Measurements from ENCODE around the gene CATSPER1. TPM values are rescaled to one million over a fixed set of nuclear protein-coding genes. Genes with fewer than 3 reads are reported as not detected.

CATSPER1 gene
- polyA plus RNA-seq, 10 donors = 0.10 to 0.26 (median 0.22) TPM; not detected in 4

DNA sequence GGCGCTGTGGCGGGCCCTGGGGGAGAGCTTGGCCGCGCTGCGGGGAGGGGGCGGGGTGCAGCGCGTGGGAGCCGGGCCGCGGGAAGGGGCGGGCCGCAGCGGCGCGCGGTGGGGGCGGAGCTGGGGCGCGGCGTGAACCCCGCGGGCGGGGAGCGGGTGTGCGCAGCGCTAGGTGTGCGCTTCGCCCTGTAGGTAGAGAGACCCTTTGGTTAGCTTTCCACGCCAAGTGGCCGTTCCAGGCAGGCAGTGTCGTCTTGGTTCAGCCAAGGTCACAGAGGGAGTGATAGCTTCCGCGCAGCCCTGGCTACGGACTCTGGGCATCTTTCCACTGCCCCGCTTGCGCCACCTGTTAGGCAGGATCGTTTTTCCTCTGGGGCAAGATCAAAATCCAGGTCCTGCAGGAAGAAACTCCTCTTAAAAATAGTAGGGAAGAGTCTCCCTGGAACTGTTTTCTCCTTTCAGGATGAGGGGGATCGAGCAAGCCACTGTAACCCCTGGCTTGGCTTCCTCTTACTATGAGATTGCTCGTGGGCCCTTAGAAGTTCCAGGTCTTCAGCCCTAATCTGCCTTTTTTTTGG lies 23.5 kb downstream of the CATSPER1 start:
- DNase-seq = no peak

DNA sequence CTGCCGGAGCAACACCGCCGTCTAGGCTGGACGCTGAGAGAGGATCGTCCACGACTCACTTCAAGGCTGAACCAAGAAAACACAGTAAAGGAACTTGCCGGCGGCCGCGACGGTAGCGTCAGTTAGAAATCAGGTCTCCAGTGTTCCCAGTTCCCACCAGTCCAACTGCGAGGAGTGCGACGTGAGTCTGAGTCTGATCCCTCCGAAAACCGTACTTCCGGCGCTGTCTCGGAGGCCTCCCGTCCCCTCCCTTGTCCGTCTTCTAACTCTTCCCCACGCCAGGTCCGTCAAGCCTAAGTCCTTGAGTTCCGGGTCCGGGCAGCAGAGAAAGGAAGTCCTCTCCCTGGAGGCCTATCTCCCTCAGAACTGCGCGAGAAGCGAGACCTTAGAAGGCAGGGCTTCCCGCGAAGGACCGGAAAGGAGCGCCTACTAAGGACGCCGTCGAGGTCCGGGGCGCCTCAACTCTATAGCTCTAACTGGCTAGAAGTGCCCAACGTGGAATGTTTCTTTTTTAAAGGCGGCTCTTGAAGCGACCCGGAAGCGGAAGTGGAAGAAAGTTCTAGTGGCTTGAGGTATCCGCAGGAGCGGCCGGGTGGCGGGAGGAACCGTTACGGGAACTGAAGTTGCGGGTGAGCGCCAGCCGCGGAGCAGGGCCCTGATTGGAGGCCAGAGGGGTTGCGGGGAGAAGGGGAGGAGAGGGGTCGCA lies 24.2 kb downstream of the CATSPER1 start, which contains the start of the genes BANF1 and EIF1AD:
Gene BANF1 (plus strand): TSS at position 562 of the 706 bp plus-strand sequence. CDS start 748 bp downstream, outside the sequence.
Gene EIF1AD (minus strand): TSS at position 216 of the 706 bp plus-strand sequence. CDS start 1,768 bp downstream, outside the sequence.
- DNase-seq = peak; percentile 98 to 99 (median 99)

DNA sequence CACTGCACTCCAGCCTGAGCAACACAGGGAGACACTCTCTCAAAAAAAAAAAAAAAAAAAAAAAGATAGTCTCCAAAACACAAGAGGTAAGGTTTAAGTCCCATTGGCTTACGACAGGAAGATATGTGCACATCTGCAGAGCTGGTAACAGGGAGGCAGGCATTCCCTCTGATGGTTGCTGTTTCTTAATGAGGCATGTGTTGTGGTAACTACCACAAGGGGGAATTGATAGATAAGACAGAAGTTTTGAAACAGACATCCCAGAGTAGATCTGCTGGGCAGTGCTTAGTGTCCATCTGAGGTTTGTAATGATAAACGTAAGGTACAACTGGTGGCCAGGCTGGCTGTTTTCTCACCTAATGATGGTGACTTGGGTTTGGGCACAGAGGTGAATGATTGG lies 29.0 kb downstream of the CATSPER1 start:
- DNase-seq = no peak

DNA sequence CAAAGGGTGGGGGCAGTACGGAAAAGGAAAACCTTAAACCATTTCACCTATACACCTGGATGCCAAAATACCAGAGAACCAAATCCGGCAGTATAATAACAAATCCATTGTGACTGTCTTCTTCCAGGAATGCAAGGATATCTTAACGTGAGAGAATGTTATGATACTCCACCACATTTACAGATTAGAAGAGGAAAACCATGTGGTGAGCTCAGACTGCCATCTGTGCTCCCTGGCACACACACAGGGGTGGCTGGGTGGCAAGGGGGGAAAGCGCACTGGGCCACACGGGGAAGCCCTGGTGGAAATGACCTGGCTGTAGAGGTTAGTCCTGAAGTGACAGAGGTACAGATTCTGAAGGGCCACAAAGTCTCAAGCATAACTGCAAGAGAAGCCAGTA lies 34.2 kb downstream of the CATSPER1 start:
- DNase-seq = no peak

DNA sequence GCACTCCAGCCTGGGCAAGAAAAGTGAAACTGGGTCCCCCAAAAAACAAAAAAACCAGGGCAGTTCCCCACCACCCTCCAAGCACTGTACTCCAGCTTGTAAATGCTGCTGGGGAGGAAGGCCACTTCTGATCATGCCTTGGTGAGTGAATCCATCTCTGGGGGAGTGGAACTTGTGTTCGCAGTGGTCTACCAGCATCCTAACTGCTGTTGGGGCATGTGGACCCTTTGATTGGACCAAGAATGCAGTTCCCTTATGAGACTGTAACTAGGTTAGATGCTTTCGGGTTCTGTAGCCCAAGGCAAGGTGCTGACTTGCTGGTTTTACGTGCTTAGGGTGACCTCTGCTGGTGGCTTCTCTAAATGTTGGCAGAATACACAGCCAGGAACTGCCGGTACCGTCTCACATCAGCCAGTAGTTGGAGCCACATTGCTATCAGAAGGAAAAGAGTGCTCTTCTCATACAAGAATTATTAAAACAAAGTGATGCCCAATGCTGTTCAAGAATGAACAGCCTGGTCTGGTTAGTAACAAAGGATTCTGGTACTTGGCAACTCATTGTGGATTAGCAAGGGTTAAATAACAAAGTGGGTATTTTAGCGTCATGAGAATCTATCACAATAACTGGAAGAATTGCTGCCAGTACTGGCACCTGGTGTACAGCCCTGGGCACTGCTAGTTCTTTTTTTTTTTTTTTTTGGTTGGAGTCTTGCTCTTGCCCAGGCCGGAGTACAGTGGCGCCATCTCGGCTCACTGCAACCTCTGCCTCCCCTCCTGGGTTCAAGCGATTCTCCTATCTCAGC lies 37.3 kb downstream of the CATSPER1 start:
- peak; percentile 94 to 96 (median 95) for DNase-seq

DNA sequence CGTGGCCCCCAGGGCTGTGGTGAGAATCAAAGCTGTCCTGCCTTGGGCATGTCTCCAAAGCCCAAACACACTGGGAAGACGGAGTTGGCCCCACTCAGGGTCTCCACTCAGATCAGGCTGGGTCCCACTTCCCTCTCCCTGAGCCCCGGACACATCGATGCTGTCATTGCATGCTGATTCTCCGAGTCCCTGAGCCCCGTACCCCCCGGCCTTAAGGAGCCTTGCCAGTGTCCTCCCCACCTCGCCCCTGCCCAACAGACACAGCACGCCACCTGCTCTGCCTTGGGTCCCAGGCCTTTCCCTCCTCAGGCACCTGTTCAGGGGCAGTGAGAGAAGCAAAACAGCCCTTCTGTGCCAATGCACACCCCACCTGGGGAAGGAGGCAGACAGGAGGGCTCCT lies 38.9 kb downstream of the CATSPER1 start:
- DNase-seq = no peak

DNA sequence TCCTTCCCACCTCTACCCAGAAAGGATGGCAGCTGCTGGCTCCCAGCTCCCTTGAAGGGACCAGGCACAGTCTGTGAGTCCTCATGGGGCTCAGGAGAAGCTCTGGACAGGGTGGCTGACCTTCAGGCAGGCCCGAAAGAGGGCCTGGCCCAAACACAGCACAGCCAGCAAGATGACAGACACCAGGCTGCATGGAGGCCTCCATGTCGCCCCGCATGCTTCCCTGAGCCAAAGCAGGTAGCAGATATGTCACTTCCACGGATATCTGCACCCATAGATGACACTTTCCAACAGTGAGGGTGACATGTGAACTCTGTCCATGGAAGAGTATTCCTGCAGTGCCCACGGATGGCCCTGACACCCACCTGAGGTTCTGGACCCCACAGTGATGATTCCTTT lies 42.7 kb downstream of the CATSPER1 start:
- no peak for DNase-seq

DNA sequence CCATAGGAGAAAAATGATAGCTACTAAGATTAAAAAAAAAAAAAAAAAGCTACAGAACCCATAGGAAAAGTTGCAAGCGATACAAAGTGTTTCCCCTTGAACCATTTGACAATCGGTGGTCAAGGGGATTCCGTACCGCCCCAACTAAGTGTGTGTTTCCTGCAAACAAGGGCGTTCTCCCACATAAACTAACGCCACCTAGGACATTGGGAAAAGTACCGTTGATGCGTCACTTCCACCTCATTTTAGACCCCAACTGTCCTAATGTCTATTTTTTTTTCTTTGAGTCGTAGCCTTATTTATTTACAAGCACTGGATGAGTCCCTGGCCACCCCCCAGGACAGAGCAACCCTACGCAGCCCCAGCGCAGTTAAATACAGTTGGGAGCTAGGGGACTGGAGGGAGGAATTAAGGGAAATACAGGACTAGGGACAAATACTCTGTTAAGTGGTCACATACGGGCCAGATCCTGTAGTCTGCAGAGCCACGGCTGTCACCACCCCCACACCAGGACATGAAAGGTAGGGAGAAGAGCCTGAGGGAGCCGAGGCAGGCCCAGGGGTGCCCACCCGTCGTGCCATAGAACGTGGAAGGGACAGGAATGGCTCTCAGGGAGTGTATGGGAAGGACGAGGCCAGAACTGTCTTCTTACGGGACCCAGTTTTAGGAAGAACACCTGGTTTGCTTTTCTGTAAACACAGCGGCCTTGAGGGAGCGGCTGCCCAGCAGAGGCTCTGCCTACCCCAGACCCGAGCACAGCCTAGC lies 43.3 kb downstream of the CATSPER1 start:
- no peak for DNase-seq

DNA sequence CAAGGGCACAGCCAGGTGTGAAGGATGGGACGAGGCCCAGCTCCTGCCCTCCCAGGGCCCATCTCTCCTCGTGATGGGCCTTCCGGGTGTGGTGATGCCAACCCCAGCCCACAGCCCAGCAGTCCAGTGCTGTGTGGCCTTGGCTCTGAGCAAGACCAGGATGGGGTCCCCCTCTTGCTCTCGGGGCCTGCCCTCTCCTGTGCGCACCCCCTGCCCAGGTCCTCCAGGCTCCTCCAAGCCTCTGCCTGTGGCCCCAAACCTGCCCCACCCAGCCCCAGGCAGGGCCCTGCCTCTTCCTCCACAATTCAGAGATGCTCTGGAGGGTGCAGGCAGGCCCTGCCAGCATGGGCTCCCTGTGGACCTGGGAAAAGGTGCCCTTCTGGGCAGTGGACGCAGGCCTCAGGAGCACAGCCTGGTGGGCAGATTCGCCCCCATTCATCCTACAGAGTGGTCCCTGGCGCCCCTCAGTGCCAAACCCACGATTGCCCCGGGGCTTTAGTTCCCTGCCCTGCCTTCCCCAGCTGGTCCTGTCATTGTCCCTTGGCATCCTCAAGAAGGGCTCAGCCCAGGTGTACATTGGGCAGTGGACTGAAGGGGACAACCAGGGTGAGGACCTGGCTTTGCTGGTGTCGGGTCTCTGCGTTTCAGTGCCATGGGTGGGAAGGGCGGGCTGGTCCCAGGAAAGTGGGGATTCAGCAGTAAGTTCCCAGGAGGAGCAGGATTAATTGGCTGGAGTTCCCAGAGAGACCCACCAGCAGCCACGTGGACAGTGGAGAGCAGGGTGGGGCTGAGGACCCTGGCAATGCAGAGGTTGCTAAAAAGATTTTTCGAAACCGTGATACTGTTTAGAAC lies 44.1 kb downstream of the CATSPER1 start:
- no peak for DNase-seq

DNA sequence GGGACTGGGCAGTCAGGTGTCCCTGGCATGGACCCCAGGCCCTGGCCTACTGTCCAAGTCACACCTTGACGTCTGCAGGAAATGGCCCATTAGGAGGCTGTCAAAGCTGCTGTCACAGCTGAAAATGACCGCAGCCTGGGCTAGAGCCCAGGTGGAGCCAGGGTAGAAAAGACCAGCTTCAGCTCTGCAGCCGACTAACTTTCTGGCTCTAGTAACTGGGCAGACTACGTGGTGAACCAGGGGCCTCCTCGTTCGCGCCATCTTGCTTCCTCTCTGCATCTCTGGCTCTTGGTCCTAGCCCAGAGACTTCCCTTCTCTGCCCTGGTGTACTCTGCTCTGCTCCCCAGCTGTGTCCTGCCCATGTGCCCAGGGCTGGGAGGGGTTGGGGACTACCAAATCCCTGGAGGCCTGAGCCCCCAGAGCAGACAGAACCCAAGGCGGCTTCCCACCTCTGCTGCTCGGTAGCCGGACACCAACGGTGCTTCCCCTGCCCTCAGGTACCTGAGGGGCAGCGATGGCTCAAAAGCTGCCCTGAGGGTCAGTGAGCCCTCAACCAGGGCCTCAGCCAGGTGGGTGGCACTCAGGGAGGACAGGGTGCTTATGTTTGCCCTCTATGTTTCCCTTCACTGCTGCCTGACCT lies 45.1 kb downstream of the CATSPER1 start:
- no peak for DNase-seq

DNA sequence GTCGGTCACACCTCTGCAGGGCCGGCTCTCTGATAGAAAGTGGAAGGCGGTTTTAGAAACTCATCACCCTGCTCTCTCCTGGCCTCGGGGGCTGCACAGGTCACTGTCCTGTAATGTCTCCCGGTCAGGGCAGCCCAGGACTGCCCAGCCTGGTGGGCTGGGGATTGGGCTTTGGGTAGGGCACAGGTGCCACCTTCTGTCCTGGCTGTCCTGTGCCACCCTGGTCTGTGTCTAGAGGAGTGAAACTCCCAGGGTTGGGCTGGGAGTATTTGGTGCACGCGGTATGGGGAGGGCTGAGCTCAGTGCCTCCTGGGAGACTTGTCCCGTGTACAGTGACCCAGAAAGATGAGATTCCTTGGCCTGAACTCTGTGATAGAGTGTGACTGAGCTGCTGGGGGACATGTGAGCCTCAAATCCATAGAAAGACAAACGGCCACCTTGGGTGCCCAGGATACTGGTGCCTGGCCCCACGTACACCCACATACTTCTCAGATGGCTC lies 47.0 kb downstream of the CATSPER1 start:
- no peak for DNase-seq

DNA sequence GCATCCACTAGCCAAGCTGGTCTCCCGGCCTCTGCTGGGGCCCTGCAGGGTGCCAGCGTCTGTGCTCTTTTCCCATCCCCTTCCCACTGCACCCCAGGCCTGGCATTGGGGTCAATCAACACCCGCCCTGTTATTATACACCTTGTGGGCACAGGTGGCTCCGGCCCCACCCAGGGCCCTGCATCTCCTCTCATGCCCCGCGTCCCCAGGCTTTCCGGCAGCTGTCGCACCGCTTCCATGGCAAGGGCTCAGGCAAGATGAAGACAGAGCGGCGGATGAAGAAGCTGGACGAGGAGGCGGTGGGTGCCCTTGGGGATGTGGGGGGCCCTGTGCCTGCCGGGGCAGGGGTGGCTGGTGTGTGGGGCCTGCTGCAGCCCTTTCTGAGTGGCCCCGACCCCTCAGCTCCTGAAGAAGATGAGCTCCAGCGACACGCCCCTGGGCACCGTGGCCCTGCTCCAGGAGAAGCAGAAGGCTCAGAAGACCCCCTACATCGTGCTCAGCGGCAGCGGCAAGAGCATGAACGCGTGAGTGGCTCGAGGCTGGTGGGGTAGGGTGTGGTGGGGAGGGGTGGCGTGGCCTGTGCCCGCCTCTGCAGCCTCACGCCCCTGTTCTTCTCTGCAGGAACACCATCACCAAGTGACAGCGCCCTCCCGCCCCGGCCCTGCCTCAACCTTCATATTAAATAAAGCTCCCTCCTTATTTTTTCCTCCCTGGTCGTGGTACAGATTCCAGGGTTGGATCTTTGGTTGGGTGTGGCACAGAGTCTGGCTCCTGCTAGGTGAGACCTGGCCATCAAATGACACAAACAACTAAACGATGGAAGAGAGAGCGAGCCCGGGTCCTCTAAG lies 47.7 kb downstream of the CATSPER1 start:
- no peak for DNase-seq

DNA sequence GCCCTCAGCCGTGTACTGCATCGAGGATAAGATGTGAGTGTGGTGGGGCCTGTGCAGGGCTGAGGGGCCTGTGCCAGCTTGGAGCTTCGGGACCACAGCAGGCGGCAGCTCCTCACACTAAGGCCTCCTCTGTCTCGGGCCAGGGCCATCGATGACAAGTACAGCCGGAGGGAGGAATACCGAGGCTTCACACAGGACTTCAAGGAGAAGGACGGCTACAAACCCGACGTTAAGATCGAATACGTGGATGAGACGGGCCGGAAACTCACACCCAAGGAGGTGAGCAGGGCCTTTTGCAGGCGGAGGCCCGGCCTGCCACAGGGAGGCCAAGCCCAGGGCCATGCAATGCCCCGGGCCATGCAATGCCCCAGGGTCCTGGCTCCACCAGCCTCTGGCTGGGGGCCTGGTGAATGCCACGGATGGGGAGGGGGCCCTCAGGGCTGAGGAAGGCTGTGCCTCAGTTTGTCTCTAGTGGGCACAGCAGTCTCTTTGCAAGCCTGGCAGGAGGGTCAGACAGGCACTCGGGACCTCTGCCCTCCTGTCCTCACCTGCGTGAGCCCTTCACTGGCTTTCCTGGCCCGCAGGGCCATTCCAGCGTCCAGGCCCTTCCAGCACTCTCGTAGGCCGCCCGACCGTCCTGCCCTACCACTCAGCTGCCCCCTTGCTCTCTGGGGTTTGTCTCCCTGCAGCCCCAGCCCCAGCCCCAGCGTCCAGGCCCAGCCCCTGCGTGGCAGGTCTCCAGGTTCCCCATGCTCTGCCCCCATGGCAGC lies 48.5 kb downstream of the CATSPER1 start:
- DNase-seq = no peak

DNA sequence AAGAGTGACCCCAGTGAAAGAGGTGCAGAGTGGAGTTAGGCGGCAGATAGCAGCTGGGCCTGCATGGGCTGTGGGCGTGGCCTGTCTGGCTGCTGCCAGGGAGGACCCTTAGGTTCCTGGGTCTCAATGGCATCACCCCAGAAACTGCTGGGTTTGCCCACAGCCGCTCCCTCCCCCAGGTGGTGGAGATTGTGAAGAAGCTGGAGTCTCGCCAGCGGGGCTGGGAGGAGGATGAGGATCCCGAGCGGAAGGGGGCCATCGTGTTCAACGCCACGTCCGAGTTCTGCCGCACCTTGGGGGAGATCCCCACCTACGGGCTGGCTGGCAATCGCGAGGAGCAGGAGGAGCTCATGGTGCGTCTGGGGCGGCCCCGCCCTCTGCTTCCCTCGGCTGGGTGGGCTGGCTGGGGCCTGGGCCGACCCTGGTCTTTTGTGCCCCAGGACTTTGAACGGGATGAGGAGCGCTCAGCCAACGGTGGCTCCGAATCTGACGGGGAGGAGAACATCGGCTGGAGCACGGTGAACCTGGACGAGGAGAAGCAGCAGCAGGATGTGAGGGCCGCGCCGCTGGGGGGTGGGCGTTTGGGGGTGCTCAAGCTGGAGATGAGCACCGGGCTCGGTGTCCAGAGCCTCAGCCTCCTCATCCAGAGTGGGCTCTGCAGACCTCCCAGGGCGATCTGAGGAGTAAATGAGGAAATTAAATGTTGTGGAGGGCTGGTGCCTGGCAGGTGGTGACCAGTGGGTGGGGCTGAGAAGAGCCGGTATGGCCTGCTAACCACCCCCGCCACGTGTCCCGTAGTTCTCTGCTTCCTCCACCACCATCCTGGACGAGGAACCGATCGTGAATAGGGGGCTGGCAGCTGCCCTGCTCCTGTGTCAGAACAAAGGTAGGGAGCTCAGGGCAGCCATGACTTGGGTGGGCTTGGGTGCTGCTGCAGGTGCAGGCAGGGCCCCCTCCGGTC lies 49.8 kb downstream of the CATSPER1 start:
- DNase-seq = no peak

DNA sequence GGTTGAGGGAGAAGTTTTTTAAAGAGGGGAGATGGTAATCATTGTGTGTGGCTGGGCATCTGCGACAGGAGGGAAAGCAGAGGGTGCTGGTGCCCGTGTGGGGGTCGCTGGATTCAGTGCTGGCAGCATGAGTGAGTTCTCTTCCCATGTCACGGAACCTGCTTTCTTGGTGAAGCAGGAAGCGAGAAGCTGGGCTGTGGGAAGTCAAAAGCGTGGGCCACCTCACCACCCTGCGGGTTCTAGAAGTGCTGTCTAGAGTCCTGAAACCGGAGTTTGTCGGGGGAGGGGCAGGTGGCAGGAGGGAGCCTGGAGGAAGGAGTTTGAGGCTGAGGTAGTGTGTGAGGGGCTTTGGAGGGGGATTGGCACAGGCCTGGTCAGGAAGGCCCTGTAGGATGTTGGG lies 50.5 kb downstream of the CATSPER1 start:
- DNase-seq = no peak

DNA sequence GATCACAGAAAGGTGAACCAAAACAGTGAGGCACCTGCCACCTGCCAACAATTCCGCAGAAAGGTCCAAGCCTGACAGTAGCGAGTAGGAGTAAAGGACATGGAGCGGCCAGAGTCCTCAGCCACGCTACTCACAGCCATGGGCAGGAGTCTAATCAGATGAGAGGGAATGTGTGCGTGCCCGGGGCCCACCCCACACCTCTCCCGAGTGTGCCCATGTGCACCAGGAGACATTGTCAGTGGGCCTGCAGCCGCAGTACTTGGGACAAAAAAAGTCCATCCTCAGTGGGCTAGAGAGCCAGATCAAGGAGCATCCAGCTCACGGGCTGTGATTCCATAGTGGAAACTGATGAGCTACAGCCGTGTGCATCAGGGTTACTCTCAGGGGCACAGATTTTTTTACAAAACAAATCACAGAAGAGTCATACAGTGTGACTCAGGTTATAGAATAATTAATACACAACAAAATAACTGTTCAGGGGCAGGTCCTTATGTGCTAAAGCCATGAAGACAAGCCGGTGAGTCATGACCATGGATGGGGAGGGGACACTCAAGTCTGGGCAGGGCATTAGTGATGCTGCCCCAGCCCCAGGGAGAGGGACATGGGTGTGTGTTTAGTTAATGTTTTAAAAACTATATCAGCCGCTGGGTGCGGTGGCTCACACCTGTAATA lies 52.7 kb downstream of the CATSPER1 start:
- no peak for DNase-seq

DNA sequence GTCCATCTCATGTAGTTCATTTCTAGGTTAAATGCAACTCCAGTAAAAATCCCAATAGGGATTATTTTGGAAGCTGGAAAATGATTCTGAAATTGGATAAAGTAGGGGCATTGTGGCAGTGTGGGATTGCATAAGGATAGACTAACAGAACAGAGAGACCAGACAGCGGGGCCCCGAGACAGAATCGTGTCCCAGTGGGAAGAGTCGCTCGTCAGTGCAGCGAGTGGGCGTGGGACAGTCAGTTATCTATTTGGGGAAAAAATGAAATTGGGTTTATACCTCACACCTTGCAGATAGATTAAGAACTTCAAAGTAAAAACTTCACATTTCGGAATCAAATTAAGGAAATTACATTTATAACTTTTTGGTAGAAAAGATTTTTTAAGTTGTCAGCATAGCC lies 54.2 kb downstream of the CATSPER1 start:
- DNase-seq = no peak

Measured in muscle of back (tissue), 11 donors.